ENCODE results near the gene ENTPD1. TPM values are rescaled to one million over a fixed set of nuclear protein-coding genes. Genes with fewer than 3 reads are reported as not detected.

Gene ENTPD1
- total RNA-seq (6.2 and 8.9 TPM in 2 replicates), polyA plus RNA-seq (1.5 and 4.1 TPM in 2 replicates)

GRCh38 chr10:95756041-95756761, at the start of gene ENTPD1:
ENTPD1 (plus strand) TSS chr10:95756163; CDS start chr10:95756240, 77 bp downstream.
- H3K9me2 ChIP-seq (replicated peaks; ENCODE audit: insufficient read depth): no peaks in the 10 kb centered on the region
- H3K4me2 ChIP-seq: peak within 1 kb of the TSS; percentile 74
- no peaks in the 10 kb centered on the region for H3K4me1 ChIP-seq (ENCODE audit: insufficient read depth)
- no peak within 1 kb of the TSS for H3K27ac ChIP-seq
- no peaks in the 10 kb centered on the region for H4K20me1 ChIP-seq (ENCODE audit: insufficient read depth, poor library complexity, severe bottlenecking)
- H3K36me3 ChIP-seq (replicated peaks; ENCODE audit: insufficient read depth, low read depth): no peaks in the 10 kb centered on the region
- WGBS (ENCODE audit: low lambda C conversion rate, missing lambda C conversion rate): 2% methylated on average over 11 of the region's 11 CpGs
- no peaks in the 10 kb centered on the region for H3K9me3 ChIP-seq (ENCODE audit: low read depth)
- H3K79me2 ChIP-seq: no peaks in the 10 kb centered on the region
- H3K4me3 ChIP-seq: peak within 1 kb of the TSS; percentile 9
- peaks cover 10% of the 10 kb centered on the region for H3K27me3 ChIP-seq
- DNase-seq (ENCODE audit: low spot score): no peak
- no peak for TF ChIP-seq EZH2phosphoT487 (IDR thresholded peaks at IDR 0.05; ENCODE audit: low read depth, severe bottlenecking, unreplicated experiment)
- TF ChIP-seq CTCF (IDR thresholded peaks at IDR 0.05; ENCODE audit: poor library complexity): no peak
- TF ChIP-seq EZH2 (IDR thresholded peaks at IDR 0.05; ENCODE audit: borderline replicate concordance): no peak
- H2AFZ ChIP-seq: peak within 1 kb of the TSS; percentile 62

GRCh38 chr10:95706573-95706972, 49.4 kb upstream of the ENTPD1 start:
- 53% methylated on average over 6 of the region's 6 CpGs for WGBS (ENCODE audit: low lambda C conversion rate, missing lambda C conversion rate)
- no peak overlapping the region for H2AFZ ChIP-seq
- no peaks in the 10 kb centered on the region for H3K36me3 ChIP-seq (replicated peaks; ENCODE audit: insufficient read depth, low read depth)

GRCh38 chr10:95706990-95707389, 49.0 kb upstream of the ENTPD1 start:
- 88% methylated on average over 7 of the region's 7 CpGs for WGBS (ENCODE audit: low lambda C conversion rate, missing lambda C conversion rate)
- H2AFZ ChIP-seq: no peak overlapping the region
- no peaks in the 10 kb centered on the region for H3K27me3 ChIP-seq
- no peak overlapping the region for H3K27ac ChIP-seq
- no peaks in the 10 kb centered on the region for H3K4me1 ChIP-seq (ENCODE audit: insufficient read depth)
- H3K79me2 ChIP-seq: no peaks in the 10 kb centered on the region
- no peak for DNase-seq (ENCODE audit: low spot score)
- no peak overlapping the region for H3K4me2 ChIP-seq
- no peaks in the 10 kb centered on the region for H4K20me1 ChIP-seq (ENCODE audit: insufficient read depth, poor library complexity, severe bottlenecking)
- no peak for TF ChIP-seq EZH2phosphoT487 (IDR thresholded peaks at IDR 0.05; ENCODE audit: low read depth, severe bottlenecking, unreplicated experiment)
- TF ChIP-seq CTCF (IDR thresholded peaks at IDR 0.05; ENCODE audit: poor library complexity): no peak
- no peak for TF ChIP-seq EZH2 (IDR thresholded peaks at IDR 0.05; ENCODE audit: borderline replicate concordance)
- no peak overlapping the region for H3K4me3 ChIP-seq
- no peaks in the 10 kb centered on the region for H3K9me3 ChIP-seq (ENCODE audit: low read depth)
- no peaks in the 10 kb centered on the region for H3K36me3 ChIP-seq (replicated peaks; ENCODE audit: insufficient read depth, low read depth)
- H3K9me2 ChIP-seq (replicated peaks; ENCODE audit: insufficient read depth): no peaks in the 10 kb centered on the region

More at GRCh38 chr10:95706573-95706972, 49.4 kb upstream of the ENTPD1 start:
- DNase-seq (ENCODE audit: low spot score): no peak
- Histone ChIP-seq H3K9me2 (replicated peaks; ENCODE audit: insufficient read depth) (no peaks in the 10 kb centered on the region), H3K4me1 (ENCODE audit: insufficient read depth) (no peaks in the 10 kb centered on the region), H3K9me3 (ENCODE audit: low read depth) (no peaks in the 10 kb centered on the region), H3K27me3 (no peaks in the 10 kb centered on the region), H4K20me1 (ENCODE audit: insufficient read depth, poor library complexity, severe bottlenecking) (no peaks in the 10 kb centered on the region), H3K4me3 (no peak overlapping the region), H3K79me2 (no peaks in the 10 kb centered on the region), H3K27ac (no peak overlapping the region), H3K4me2 (no peak overlapping the region)
- TF ChIP-seq CTCF (IDR thresholded peaks at IDR 0.05; ENCODE audit: poor library complexity): no peak
- TF ChIP-seq EZH2phosphoT487 (IDR thresholded peaks at IDR 0.05; ENCODE audit: low read depth, severe bottlenecking, unreplicated experiment): no peak
- no peak for TF ChIP-seq EZH2 (IDR thresholded peaks at IDR 0.05; ENCODE audit: borderline replicate concordance)

Measured in hepatocyte (in vitro differentiated cells).